ENCODE measurements around the gene ZNF23.

DNA sequence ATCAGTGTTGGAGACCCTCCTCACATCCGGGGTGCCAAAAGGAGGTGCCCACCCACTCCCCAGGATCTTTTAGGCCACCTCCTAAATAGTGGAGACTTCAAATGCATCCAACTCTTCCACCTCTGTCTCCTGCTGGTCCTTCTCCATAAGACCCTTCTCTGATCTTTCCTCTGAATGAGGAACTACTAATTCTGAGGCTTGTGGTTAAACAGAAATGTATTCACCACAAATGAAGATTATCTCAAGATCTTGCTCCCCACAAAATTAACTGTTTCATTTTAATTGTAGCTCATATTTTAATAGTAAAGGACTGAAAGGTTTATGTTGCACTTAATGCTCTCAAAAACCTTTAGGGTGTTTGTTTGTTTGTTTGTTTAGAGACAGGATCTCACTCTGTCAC, 54.3 kb downstream of the ZNF23 start:
- TF ChIP-seq CTBP1 (IDR thresholded peaks at IDR 0.05; ENCODE audit: borderline replicate concordance) (no peak), FOXM1 (IDR thresholded peaks at IDR 0.05; ENCODE audit: borderline replicate concordance) (no peak), TARDBP (IDR thresholded peaks at IDR 0.05) (no peak), SUZ12 (IDR thresholded peaks at IDR 0.05) (no peak)
